ENCODE measurements around the gene NPIPA2. TPM values are rescaled to one million over a fixed set of nuclear protein-coding genes. Genes with fewer than 3 reads are reported as not detected.
"Not testable (repeated sequence)": the region's sequence is repeated elsewhere in the genome, so short reads cannot be mapped to it uniquely, and the experiment has no call there.

The NPIPA2 gene
- total and polyA plus RNA-seq, 2 experiments from 2014 or later, result 0.32 to 1.7 TPM

GRCh38 chr16:14741794-14742193 is 539 bp upstream of the NPIPA2 start:
- H3K9ac ChIP-seq; H3F3A ChIP-seq (ENCODE audit: insufficient read depth); H3K9me2 ChIP-seq (ENCODE audit: insufficient read depth); H4K20me1 ChIP-seq (ENCODE audit: insufficient read depth); H3K4me2 ChIP-seq (ENCODE audit: unreplicated experiment); H3K4me3 ChIP-seq; H3K4me1 ChIP-seq (ENCODE audit: insufficient read depth); H3K36me3 ChIP-seq (ENCODE audit: low read depth); H3K9me3 ChIP-seq (ENCODE audit: low read depth); H3K27ac ChIP-seq; DNase-seq; in situ Hi-C loops (cut with MboI); H2AFZ ChIP-seq; H3K79me2 ChIP-seq (ENCODE audit: insufficient read depth); H3K27me3 ChIP-seq (replicated peaks; ENCODE audit: insufficient read depth): not testable (repeated sequence)
- WGBS, 2 experiments (ENCODE audit: low coverage in 1 of 2, low lambda C conversion rate in 2 of 2, missing lambda C conversion rate in 2 of 2), result no CpG with 5 or more reads among the region's 11 CpGs

- in situ Hi-C loops (cut with MboI), result not testable (repeated sequence)
Measured at GRCh38 chr16:14773654-14774053, 31.3 kb downstream of the NPIPA2 start.

GRCh38 chr16:14775624-14776023 is 33.3 kb downstream of the NPIPA2 start:
- H3K79me2 ChIP-seq (ENCODE audit: insufficient read depth), result not testable (repeated sequence)
- WGBS, 2 experiments (ENCODE audit: low coverage in 1 of 2, low lambda C conversion rate in 2 of 2, missing lambda C conversion rate in 2 of 2), result 100% methylated on average over 1 of the region's 2 CpGs; no CpG with 5 or more reads in 1 of the 2 experiments

More at GRCh38 chr16:14773654-14774053, 31.3 kb downstream of the NPIPA2 start:
- not testable (repeated sequence) for H3F3A ChIP-seq (ENCODE audit: insufficient read depth); H3K9me2 ChIP-seq (ENCODE audit: insufficient read depth); H3K27ac ChIP-seq; H4K20me1 ChIP-seq (ENCODE audit: insufficient read depth); H3K79me2 ChIP-seq (ENCODE audit: insufficient read depth); H3K9ac ChIP-seq; H3K27me3 ChIP-seq (replicated peaks; ENCODE audit: insufficient read depth); DNase-seq; H3K36me3 ChIP-seq (ENCODE audit: low read depth); H3K4me1 ChIP-seq (ENCODE audit: insufficient read depth); H3K4me2 ChIP-seq (ENCODE audit: unreplicated experiment); H3K4me3 ChIP-seq; H3K9me3 ChIP-seq (ENCODE audit: low read depth); H2AFZ ChIP-seq
- WGBS, 2 experiments (ENCODE audit: low coverage in 1 of 2, low lambda C conversion rate in 2 of 2, missing lambda C conversion rate in 2 of 2), result no CpG with 5 or more reads among the region's 2 CpGs

GRCh38 chr16:14776763-14777162 is 34.4 kb downstream of the NPIPA2 start:
- no CpG with 5 or more reads among the region's 6 CpGs for WGBS, 2 experiments (ENCODE audit: low coverage in 1 of 2, low lambda C conversion rate in 2 of 2, missing lambda C conversion rate in 2 of 2)
- H3K4me1 ChIP-seq (ENCODE audit: insufficient read depth); H3K9me2 ChIP-seq (ENCODE audit: insufficient read depth); H3K79me2 ChIP-seq (ENCODE audit: insufficient read depth); H3K36me3 ChIP-seq (ENCODE audit: low read depth); H3K27me3 ChIP-seq (replicated peaks; ENCODE audit: insufficient read depth); H3K4me2 ChIP-seq (ENCODE audit: unreplicated experiment); in situ Hi-C loops (cut with MboI); H3K4me3 ChIP-seq; H2AFZ ChIP-seq; H3K27ac ChIP-seq; H3K9ac ChIP-seq; DNase-seq; H4K20me1 ChIP-seq (ENCODE audit: insufficient read depth); H3K9me3 ChIP-seq (ENCODE audit: low read depth); H3F3A ChIP-seq (ENCODE audit: insufficient read depth): not testable (repeated sequence)

More at GRCh38 chr16:14775624-14776023, 33.3 kb downstream of the NPIPA2 start:
- H2AFZ ChIP-seq; H3F3A ChIP-seq (ENCODE audit: insufficient read depth); H3K9me2 ChIP-seq (ENCODE audit: insufficient read depth); H3K27ac ChIP-seq; H3K4me1 ChIP-seq (ENCODE audit: insufficient read depth); H3K9ac ChIP-seq; H3K9me3 ChIP-seq (ENCODE audit: low read depth); DNase-seq; H3K27me3 ChIP-seq (replicated peaks; ENCODE audit: insufficient read depth); H3K4me2 ChIP-seq (ENCODE audit: unreplicated experiment); H3K4me3 ChIP-seq; H4K20me1 ChIP-seq (ENCODE audit: insufficient read depth); in situ Hi-C loops (cut with MboI); H3K36me3 ChIP-seq (ENCODE audit: low read depth): not testable (repeated sequence)

GRCh38 chr16:14779368-14779877 is 37.1 kb downstream of the NPIPA2 start:
- H3F3A ChIP-seq (ENCODE audit: insufficient read depth); in situ Hi-C loops (cut with MboI); H3K4me3 ChIP-seq; H3K27ac ChIP-seq; H3K4me2 ChIP-seq (ENCODE audit: unreplicated experiment); DNase-seq; H2AFZ ChIP-seq; H3K4me1 ChIP-seq (ENCODE audit: insufficient read depth); H3K9me3 ChIP-seq (ENCODE audit: low read depth); H3K36me3 ChIP-seq (ENCODE audit: low read depth); H3K79me2 ChIP-seq (ENCODE audit: insufficient read depth); H3K9me2 ChIP-seq (ENCODE audit: insufficient read depth); H4K20me1 ChIP-seq (ENCODE audit: insufficient read depth); H3K9ac ChIP-seq; H3K27me3 ChIP-seq (replicated peaks; ENCODE audit: insufficient read depth): not testable (repeated sequence)
- WGBS, 2 experiments (ENCODE audit: low coverage in 1 of 2, low lambda C conversion rate in 2 of 2, missing lambda C conversion rate in 2 of 2), result 30 to 54% methylated on average over 4 to 6 of the region's 11 CpGs

- no CpG with 5 or more reads among the region's 1 CpG for WGBS, 2 experiments (ENCODE audit: low coverage in 1 of 2, low lambda C conversion rate in 2 of 2, missing lambda C conversion rate in 2 of 2)
- not testable (repeated sequence) for DNase-seq; H3K9me2 ChIP-seq (ENCODE audit: insufficient read depth)
Measured at GRCh38 chr16:14786180-14786579, 43.8 kb downstream of the NPIPA2 start.

GRCh38 chr16:14789577-14789976 is 47.2 kb downstream of the NPIPA2 start:
- H3K36me3 ChIP-seq (ENCODE audit: low read depth); H3K4me1 ChIP-seq (ENCODE audit: insufficient read depth); H3K9ac ChIP-seq; H2AFZ ChIP-seq; DNase-seq; in situ Hi-C loops (cut with MboI); H3K79me2 ChIP-seq (ENCODE audit: insufficient read depth); H3K4me3 ChIP-seq; H4K20me1 ChIP-seq (ENCODE audit: insufficient read depth); H3K4me2 ChIP-seq (ENCODE audit: unreplicated experiment); H3K9me2 ChIP-seq (ENCODE audit: insufficient read depth); H3F3A ChIP-seq (ENCODE audit: insufficient read depth); H3K9me3 ChIP-seq (ENCODE audit: low read depth); H3K27me3 ChIP-seq (replicated peaks; ENCODE audit: insufficient read depth); H3K27ac ChIP-seq: not testable (repeated sequence)
- WGBS, 2 experiments (ENCODE audit: low coverage in 1 of 2, low lambda C conversion rate in 2 of 2, missing lambda C conversion rate in 2 of 2), result no CpG with 5 or more reads among the region's 5 CpGs

More at GRCh38 chr16:14786180-14786579, 43.8 kb downstream of the NPIPA2 start:
- in situ Hi-C loops (cut with MboI); H3K27me3 ChIP-seq (replicated peaks; ENCODE audit: insufficient read depth); H3K4me3 ChIP-seq; H2AFZ ChIP-seq; H3K79me2 ChIP-seq (ENCODE audit: insufficient read depth); H3K9ac ChIP-seq; H3K27ac ChIP-seq; H4K20me1 ChIP-seq (ENCODE audit: insufficient read depth); H3K9me3 ChIP-seq (ENCODE audit: low read depth); H3F3A ChIP-seq (ENCODE audit: insufficient read depth); H3K36me3 ChIP-seq (ENCODE audit: low read depth); H3K4me2 ChIP-seq (ENCODE audit: unreplicated experiment); H3K4me1 ChIP-seq (ENCODE audit: insufficient read depth): not testable (repeated sequence)

Data from GM23248 (cell line).